Sciatic nerve (tissue), 2 donors: ENCODE measurements around the gene TRAF3IP3. TPM values are rescaled to one million over a fixed set of nuclear protein-coding genes. Genes with fewer than 3 reads are reported as not detected.

Experiments
- ATAC-seq: fragments of 200-7000 bp; cut with Tn5 transposase; one replicate; pipeline ENCODE4 v1.9.1; 2020; ENCODE audit warnings: mild to moderate bottlenecking, moderate library complexity
- DNase-seq: peaks from one replicate; pipeline ENCODE4 v3.0.0-alpha.2; 2020; ENCODE audit warnings: low spot score
- intact Hi-C: fragments of 100-400 bp; cut with DNase I; formaldehyde crosslinking; loops from one replicate; pipeline ENCODE4 v1.14.2; 2022
- total RNA-seq: library from RNA; stranded (reverse); fragmentation: NEBNext Ultra II Directional; extraction: Animal tissue kit (Norgen Biotek cat#: 25700); gene quantifications from one replicate; pipeline ENCODE4 v1.2.1, GENCODE V29; 2021
- donor health status: DM: no; HTN: no; CAD: no.
- donor health status: DM: no; HTN: no; CAD: no.

The TRAF3IP3 gene
- total RNA-seq, 1 donor from 2014 or later, result 8.3 TPM

DNA sequence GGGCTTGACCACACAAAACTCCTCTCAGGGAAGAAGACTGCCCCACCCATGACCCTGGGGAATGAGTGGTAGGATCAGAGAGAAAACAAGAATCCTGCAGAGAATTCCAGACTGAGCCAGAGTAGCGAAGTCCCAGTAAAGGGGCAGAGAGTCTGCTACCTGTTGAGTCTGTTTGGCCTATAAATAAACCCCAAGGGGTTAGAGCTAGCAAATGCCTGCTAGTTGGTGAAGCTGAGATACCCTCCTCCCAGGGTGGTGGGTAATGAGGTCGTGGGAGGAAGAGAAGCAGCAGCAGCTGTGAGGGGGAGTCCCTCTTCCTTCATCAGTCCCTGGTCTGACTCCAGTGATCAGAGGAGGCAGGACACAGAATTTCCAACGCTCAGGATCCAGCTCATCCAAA is 2.5 kb downstream of the TRAF3IP3 start:
- DNase-seq, result no peak
- ATAC-seq, result no peak
- intact Hi-C loops, result no loop called here

DNA sequence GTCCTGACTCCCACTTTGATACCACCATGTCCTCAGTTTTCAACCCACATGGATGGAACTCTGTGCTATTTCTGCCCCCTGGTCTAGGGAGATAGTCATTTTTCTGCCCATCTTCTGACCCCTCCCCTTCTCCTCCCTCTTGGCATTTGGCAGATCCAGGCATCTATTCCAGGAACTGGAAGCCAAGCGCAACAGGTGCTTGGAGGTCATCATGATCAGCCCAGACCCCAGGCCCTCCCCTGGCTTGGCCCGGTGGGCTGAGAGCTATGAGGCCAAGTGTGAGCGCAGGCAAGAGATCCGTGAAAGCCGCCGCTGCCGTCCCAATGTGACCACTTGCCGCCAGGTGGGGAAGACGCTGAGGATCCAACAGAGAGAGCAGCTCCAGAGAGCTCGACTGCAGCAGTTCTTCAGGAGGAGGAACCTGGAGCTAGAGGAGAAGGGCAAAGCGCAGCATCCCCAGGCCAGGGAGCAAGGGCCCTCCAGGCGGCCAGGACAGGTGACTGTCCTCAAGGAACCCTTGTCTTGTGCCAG is 4.0 kb downstream of the TRAF3IP3 start:
- no peak for ATAC-seq
- no peak for DNase-seq
- intact Hi-C loops, result no loop called here

DNA sequence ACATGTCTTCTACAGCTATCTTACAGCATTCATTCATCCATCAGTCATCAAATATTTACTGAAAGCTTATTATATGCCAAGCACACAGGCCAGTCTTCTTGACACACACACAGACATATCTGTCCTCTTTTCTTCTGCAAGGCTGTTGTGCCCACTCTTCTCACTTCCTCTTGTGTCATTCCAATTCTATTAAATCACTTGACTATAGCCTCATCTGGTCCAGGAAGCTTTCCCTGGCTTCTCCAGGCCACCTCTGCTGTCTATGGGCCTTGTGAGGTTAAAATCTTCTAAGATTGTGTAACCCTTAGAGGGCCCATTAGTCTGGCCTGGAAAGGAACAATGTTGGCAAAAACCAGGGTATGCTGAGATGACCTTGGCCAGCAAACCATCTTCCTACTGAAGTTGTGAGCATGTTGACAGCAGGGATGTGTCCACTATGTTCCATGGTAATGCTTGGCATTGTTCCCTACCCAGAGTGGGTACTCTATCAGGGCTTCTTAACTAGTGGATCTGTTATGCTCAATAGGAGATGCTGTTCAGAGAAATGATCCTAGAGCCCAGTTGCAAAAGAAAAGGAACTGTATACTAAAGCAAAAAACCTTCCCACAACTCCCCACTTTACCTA is 5.3 kb downstream of the TRAF3IP3 start:
- DNase-seq (no peak), ATAC-seq (no peak)
- intact Hi-C loops, result no loop called here

DNA sequence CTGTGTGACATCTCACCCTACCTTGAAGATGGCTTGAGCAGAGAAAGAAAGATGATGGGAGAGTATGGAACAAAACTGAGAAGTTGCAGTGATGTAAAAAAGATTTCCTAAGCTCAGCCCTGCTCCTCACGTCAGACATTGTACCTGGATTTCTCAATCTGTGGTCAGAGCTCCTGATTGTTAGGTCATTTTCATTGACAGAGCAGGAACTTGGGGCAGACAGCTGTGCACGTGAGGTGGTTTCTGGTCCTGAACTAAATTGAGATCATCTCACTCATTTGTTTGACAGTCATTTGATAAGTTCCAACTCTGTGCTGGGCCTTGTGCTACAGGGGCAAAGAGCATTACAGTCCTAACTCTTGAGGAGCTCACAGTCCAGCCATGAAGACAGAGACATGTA is 10.2 kb downstream of the TRAF3IP3 start:
- DNase-seq (no peak), ATAC-seq (no peak)
- intact Hi-C loops, result no loop called here

DNA sequence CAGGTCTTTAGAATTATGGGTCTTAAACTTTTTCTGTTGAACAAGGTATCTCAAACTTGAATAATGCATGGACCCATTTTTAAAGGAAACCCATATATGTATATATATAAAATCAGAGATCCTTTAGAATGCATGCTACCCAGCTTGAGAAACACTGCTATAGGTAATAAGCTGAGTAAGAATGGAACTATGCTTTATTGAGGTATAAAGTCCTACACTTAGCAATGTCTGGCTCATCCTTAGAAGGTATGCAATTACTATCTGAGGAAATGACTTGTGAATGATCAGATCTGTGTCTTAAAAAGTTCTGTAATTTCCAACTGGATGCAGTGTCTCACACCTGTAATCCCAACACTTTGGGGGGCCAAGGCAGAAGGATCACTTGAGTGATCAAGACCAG is 11.2 kb downstream of the TRAF3IP3 start:
- DNase-seq (no peak), ATAC-seq (no peak)
- intact Hi-C loops, result no loop called here

DNA sequence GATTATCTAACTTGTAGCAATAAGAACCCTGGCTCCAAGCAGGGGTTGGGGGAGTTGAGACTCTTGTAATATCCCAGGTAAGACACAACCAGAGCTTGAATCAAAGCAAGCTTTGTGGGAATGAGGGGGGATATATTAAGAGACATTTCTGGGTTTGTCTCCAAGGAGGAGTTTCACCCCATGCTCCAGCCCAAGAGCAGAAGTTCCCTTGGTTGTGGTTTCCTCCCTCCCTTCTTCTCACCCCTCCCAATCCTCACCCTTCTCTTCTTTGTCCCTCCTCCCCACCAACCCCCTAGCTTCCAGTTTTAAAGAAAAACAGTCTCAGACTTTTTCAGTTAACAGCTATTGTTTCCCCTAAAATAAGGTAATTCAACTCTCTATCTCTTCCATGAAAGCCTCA is 11.9 kb downstream of the TRAF3IP3 start:
- DNase-seq (no peak), ATAC-seq (no peak)
- intact Hi-C loops, result no loop called here

DNA sequence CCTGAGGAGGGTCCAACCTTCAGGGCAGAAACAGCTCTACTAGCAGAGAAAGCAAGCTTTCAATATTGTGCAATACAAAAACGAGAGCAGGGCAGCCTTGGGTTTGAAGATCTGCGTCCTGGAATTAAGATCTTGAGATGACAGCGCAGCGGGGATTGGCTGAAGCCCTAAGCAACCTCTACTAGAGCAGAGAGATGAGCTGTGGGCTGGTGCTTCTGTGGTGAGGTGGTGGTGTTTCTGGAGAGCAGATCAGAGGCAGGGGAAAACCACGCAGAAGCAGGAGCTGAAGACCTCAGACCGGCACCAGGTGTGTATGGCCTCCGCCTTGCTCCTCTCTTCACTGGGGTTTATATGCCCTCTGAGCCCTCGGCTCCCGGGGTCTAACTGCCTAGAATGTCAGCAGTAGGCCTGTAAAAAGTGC is 12.5 kb downstream of the TRAF3IP3 start:
- ATAC-seq (peak; percentile 18), DNase-seq (no peak)
- intact Hi-C loops, result no loop called here

DNA sequence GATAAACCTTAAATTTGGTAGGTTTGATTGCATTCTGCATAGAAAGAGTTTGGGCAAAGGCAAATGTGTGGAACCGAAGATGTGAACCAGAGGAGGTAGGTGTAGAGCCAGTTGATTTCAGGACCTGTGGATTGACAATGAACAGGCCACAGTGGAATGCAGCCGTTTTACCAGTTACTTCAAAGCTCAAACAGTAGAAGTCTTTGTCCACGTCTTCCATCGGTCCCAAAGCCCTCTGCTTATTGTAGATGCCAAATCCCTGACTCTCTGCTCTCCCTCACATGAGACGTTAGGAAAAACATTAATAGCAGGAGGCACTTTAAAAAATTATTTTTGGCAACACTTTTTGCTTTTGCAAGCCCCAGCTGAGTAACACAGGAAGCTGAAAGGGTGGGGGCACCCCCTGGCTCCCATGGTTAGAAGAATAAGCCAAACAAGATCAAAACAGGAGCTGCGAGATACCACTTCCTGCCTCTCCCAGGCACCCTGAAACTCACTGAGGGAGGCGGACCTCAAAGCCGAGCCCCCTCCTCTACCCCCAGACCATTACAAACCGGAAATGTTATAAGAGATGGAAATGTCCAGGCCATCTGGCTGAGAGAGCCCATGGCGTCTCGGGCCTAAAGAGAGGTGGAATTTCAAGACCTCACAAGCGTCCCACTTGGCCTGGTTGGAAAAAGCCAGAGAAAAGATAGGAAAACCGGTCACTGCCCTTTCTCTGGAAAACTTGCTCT is 13.5 kb downstream of the TRAF3IP3 start:
- peak; percentile 78 for DNase-seq
- peak; percentile 91 for ATAC-seq
- intact Hi-C loops, result no loop called here

DNA sequence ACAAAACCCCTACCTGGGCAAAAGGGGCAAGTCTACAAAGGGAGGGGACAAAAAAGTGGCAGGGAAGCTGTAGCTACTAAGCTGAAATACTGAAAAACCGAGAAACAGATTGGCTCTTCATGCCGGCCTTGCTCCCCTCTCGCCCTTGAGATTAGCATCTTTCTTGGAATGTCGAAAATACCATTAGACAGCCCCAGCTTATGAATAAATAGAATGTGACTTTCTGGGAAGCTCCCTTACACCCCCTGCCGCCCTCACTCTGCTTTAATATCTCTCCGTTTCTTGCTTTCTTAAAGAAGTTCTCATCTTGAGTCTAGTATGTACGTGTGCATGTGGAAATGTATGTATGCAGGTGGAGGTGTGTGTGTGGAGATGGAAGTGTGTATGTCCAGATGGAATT is 14.1 kb downstream of the TRAF3IP3 start:
- DNase-seq (no peak), ATAC-seq (peak; percentile 7)
- intact Hi-C loops, result no loop called here

DNA sequence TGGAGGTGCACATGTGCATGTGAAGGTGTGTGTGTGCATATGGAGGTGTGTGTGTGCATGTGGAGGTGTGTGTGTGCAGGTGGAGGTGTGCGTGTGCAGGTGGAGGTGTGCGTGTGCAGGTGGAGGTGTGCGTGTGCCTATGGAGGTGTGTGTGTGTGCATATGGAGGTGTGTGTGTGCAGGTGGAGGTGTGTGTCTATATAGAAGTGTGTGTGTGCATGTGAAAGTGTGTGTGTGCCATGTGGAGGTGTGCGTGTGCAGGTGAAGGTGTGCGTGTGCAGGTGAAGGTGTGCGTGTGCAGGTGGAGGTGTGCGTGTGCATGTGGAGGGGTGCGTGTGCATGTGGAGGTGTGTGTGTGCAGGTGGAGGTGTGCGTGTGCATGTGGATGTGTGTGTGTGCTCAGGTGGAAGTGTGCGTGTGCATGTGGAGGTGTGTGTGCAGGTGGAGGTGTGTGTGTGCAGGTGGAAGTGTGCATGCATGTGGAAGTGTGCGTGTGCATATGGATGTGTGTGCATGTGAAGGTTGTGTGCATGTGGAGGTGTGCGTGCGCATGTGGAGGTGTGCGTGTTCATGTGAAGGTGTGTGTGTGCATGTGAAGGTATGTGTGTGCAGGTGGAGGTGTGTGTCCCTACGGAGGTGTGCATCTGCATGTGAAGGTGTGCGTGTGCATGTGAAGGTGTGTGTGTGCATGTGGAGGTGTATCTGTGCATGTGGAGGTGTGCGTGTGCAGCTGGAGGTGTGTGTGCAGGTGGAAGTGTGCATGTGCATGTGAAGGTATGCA is 15.0 kb downstream of the TRAF3IP3 start:
- DNase-seq (no peak), ATAC-seq (no peak)
- intact Hi-C loops, result no loop called here

DNA sequence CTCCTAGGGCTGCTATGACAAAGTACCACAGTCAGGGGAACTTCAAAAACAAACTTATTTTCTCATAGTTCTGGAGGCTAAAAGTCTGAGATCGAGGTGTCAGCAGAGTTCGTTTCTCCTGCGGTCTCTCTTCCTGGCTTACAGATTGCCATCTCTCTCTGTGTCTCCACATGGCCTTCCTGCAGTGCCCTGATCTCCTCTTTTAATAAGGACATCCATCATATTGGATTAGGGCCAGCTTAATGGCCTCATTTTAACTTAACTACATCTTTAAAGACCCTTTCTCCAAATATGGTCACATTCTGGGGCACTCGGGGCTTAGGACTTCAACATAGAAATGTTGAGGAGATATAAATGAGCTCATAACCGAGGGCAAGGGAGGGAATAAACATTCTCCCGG is 16.3 kb downstream of the TRAF3IP3 start:
- DNase-seq, result no peak
- no peak for ATAC-seq
- intact Hi-C loops, result no loop called here

DNA sequence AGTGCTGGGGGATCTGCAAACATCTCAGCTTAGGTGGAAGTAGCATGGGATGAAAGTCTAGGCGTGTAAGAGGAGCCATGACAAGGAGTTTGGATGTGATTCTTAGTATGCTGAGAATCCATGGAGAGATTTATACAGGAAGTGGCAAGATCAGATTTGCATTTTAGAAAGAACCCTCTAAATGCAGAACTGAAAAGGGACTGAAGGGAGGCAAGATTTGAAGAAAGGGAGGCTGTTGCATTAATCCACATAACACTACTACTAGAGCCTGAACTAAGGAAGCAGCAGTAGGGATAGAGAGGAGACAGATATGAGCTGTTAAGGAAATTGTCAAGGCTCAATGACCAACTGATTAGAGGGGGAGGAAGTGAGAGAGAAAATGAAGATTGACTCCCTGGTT is 18.7 kb downstream of the TRAF3IP3 start:
- intact Hi-C loops, result no loop called here

DNA sequence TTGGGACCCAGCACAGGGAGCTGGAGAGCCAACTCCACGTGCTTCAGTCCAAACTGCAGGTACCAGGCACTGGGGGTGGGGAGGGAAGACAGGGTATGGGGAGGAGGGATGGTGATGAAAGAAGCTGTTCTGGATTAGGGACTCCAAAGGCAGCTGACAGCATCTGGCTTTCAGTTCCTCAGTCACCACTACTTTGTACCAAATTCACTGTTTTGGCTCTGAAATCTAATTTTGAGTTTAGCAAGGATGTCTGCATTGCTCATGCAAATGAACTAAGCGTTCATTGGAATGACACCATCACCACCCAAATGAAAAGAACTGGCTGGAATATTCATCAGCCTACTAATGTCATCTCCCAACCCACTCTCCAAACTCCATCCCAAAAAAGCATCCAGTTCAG is 19.8 kb downstream of the TRAF3IP3 start:
- intact Hi-C loops, result no loop called here
- ATAC-seq (no peak), DNase-seq (no peak)

More for the DNA sequence above, 18.7 kb downstream of the TRAF3IP3 start:
- no peak for ATAC-seq
- DNase-seq, result no peak

DNA sequence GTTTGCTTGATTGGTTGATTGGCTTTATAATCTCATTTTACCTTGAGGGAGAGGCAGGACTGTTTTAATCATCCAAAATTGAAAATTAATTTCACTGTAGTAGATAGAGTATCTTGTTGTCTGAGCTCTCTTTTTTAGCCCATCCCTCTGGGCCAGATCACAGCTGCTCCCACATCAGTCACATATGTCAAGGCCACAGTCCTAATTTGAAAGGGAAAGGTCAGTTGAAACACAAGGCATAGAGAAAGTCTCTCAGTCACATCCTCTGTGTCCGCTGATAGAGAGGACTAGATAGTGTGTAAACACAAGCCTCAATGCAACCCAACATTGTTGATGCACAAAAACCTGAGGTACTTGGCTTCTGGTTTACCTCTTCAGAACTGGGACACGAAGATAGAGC is 21.7 kb downstream of the TRAF3IP3 start:
- intact Hi-C loops, result loop anchor here (1.0 kb wide), 1 partner anchor 23 kb away; no protein-coding TSS in a partner anchor
- DNase-seq (no peak), ATAC-seq (no peak)

DNA sequence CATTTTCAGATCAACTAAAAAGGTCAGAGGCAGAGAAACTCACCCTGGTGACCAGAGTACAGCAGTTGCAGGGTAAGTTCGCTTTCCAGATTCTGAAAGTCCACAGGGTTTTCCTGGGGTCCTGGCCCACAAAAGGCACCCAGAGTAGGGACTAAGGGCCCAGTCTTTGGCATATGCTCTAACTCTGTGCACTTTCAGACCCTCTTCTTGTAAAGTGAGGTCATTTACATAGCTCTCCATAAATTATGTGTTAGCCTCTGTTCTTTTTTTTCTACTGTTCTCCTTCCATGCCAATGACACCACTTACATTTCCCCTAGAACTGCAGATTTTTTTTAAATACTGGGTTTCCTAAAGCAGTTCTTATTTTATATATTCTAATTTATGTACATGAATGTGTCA is 22.2 kb downstream of the TRAF3IP3 start:
- intact Hi-C loops, result no loop called here
- DNase-seq, result no peak
- no peak for ATAC-seq

DNA sequence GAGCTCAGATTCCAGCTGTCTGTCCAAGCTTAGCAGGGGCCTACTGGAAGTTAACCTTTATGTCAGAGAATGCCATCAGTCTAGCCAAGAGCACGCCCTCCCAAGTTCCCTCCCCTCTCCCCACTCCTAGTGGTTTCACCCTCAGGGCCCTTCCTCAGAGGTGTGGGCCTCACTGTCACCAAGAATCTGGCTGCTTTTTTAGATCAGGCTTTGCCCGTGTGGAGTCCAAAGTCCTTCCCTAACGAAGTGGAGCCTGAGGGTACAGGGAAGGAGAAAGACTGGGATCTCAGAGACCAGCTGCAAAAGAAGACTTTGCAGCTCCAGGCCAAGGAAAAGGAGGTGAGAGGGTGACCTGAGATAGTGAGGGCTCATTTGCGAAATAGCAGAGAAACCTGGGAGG is 24.4 kb downstream of the TRAF3IP3 start:
- ATAC-seq (no peak), DNase-seq (no peak)
- intact Hi-C loops, result no loop called here

DNA sequence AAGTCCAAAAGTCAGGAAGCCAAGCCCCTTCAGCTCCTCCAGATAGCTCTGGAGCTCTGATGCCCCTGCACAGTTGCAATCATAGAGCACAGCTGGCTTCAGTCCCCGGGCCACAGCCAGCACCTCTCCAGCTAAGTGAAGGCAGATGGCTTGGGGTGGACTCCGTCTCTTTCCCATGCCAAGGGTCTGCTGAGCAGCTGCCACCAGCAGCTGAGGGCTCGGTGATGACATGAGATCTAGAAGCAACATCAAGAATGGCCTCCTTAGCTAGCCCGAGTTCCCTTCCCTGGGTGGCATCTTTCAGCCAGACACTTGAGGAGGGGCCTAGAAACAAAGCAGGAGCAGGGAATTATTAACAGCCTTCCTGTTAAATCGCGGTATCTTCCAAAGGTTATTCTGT is 27.5 kb downstream of the TRAF3IP3 start:
- DNase-seq (no peak), ATAC-seq (no peak)
- intact Hi-C loops, result no loop called here

DNA sequence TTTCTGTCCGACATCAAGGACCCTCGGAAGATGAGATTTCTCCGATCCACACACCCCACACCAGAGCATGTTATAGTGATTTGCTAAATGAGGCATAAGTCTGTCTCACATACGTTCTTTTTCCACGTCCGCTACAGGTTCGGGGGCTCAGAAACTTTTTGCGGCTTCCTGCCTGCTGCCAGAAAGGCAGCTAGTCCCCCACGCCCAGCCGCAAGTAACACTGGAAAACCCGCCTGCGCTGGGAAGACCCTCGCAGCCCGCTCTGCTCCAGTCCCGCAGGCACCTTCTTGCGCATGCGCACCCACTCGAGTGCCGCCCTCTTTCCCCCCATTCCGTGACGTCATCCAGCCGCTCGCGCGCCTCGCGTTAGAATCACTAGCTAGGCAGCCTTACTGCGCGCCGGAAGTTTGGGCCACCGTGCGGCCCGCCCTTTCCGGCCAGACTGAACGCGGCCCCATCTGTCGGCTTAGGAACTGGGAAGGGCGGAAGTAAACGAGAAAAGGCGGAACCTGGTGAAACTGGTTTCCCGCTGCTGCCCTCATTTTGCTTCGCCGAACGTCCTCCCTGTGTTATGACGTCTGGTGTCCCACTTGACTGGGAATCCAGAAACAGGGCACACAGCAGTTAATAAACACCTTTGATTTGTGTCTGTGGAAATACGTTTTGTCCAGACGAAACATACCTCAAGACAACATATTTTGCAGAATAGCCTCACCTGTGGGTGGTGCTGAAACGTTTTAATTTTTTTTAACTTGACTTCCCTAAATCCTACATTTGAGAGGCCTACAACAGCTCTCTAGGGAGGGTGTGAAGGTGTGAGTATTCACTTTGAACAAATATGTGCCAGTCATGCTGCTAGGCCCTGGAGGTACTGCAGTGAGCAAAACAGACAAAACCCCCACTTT is 28.7 kb downstream of the TRAF3IP3 start, which contains the start of gene C1orf74:
C1orf74 (minus strand) TSS at position 295 of the 905 bp plus-strand sequence. CDS start 925 bp downstream, outside the sequence.
- ATAC-seq, result peak; percentile 100
- peak; percentile 100 for DNase-seq
- intact Hi-C loops, result no loop called here

DNA sequence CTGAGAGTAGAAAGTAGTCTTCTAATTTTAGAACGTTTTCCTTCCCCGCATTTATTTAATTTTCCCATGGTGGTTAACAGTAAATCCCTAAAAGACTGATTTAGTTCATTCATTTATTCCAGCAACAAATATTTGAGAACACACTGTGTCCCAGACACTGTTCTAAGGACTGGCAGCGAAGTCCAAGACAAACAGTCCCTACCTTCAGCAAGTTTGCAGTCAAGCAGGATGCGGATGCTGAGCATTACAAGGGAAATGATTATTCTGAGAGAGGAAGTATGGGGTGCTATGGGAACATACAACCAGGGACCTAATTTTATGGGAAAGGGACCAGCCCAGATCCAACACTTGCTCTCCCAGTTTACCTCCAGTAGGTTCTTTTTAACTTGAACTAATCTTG is 29.7 kb downstream of the TRAF3IP3 start:
- intact Hi-C loops, result no loop called here
- no peak for DNase-seq
- no peak for ATAC-seq
